Measurements from ENCODE around the gene HFM1.
"Not testable (repeated sequence)": the region's sequence is repeated elsewhere in the genome, so short reads cannot be mapped to it uniquely, and the experiment has no call there.

Gene HFM1

GRCh38 chr1:91311672-91312071 lies 93.0 kb downstream of the HFM1 start:
- no peak for TF ChIP-seq CTCF (IDR thresholded peaks at IDR 0.05; ENCODE audit: insufficient read depth, low read length, poor library complexity, severe bottlenecking)

GRCh38 chr1:91308544-91308943 lies 96.1 kb downstream of the HFM1 start:
- H3K4me3 ChIP-seq (replicated peaks; ENCODE audit: low read depth, low read length): no peak overlapping the region
- H3K27me3 ChIP-seq (replicated peaks; ENCODE audit: control insufficient read depth, insufficient read depth, low read length): no peaks in the 10 kb centered on the region
- no peak for DNase-seq (ENCODE audit: extremely low read depth, insufficient read length)
- no peak for TF ChIP-seq CTCF (IDR thresholded peaks at IDR 0.05; ENCODE audit: insufficient read depth, low read length, poor library complexity, severe bottlenecking)
- H3K36me3 ChIP-seq (ENCODE audit: control insufficient read depth, insufficient read depth, low read length): no peaks in the 10 kb centered on the region

More at GRCh38 chr1:91311672-91312071, 93.0 kb downstream of the HFM1 start:
- Histone ChIP-seq H3K27me3 (replicated peaks; ENCODE audit: control insufficient read depth, insufficient read depth, low read length) (no peaks in the 10 kb centered on the region), H3K36me3 (ENCODE audit: control insufficient read depth, insufficient read depth, low read length) (no peaks in the 10 kb centered on the region), H3K4me3 (replicated peaks; ENCODE audit: low read depth, low read length) (no peak overlapping the region)
- DNase-seq (ENCODE audit: extremely low read depth, insufficient read length): no peak

GRCh38 chr1:91307784-91308409 lies 96.7 kb downstream of the HFM1 start:
- H3K4me3 ChIP-seq (replicated peaks; ENCODE audit: low read depth, low read length): no peak overlapping the region
- no peaks in the 10 kb centered on the region for H3K36me3 ChIP-seq (ENCODE audit: control insufficient read depth, insufficient read depth, low read length)
- no peak for TF ChIP-seq CTCF (IDR thresholded peaks at IDR 0.05; ENCODE audit: insufficient read depth, low read length, poor library complexity, severe bottlenecking)
- DNase-seq (ENCODE audit: extremely low read depth, insufficient read length): no peak
- H3K27me3 ChIP-seq (replicated peaks; ENCODE audit: control insufficient read depth, insufficient read depth, low read length): no peaks in the 10 kb centered on the region

GRCh38 chr1:91303165-91303564 lies 101.5 kb downstream of the HFM1 start:
- Histone ChIP-seq H3K27me3 (replicated peaks; ENCODE audit: control insufficient read depth, insufficient read depth, low read length) (no peaks in the 10 kb centered on the region), H3K4me3 (replicated peaks; ENCODE audit: low read depth, low read length) (no peak overlapping the region), H3K36me3 (ENCODE audit: control insufficient read depth, insufficient read depth, low read length) (no peaks in the 10 kb centered on the region)
- no peak for DNase-seq (ENCODE audit: extremely low read depth, insufficient read length)
- no peak for TF ChIP-seq CTCF (IDR thresholded peaks at IDR 0.05; ENCODE audit: insufficient read depth, low read length, poor library complexity, severe bottlenecking)

GRCh38 chr1:91288843-91289553 lies 115.6 kb downstream of the HFM1 start:
- H3K27me3 ChIP-seq (replicated peaks; ENCODE audit: control insufficient read depth, insufficient read depth, low read length); DNase-seq (ENCODE audit: extremely low read depth, insufficient read length); H3K4me3 ChIP-seq (replicated peaks; ENCODE audit: low read depth, low read length); H3K36me3 ChIP-seq (ENCODE audit: control insufficient read depth, insufficient read depth, low read length): not testable (repeated sequence)

- H3K36me3 ChIP-seq (ENCODE audit: control insufficient read depth, insufficient read depth, low read length); H3K4me3 ChIP-seq (replicated peaks; ENCODE audit: low read depth, low read length); H3K27me3 ChIP-seq (replicated peaks; ENCODE audit: control insufficient read depth, insufficient read depth, low read length); DNase-seq (ENCODE audit: extremely low read depth, insufficient read length): not testable (repeated sequence)
Measured at GRCh38 chr1:91286962-91287317, 117.7 kb downstream of the HFM1 start.

GRCh38 chr1:91286259-91286961 lies 118.2 kb downstream of the HFM1 start:
- DNase-seq (ENCODE audit: extremely low read depth, insufficient read length); H3K36me3 ChIP-seq (ENCODE audit: control insufficient read depth, insufficient read depth, low read length); H3K27me3 ChIP-seq (replicated peaks; ENCODE audit: control insufficient read depth, insufficient read depth, low read length); H3K4me3 ChIP-seq (replicated peaks; ENCODE audit: low read depth, low read length): not testable (repeated sequence)

Data from GM06990 (cell line).